AG09319 (cell line): ENCODE data around the gene BAMBI.

Source experiments
- DNase-seq: peaks from one replicate; pipeline ENCODE4 v3.0.0-alpha.2; 2010; ENCODE audit warnings: low read depth; ENCODE audit errors: extremely low read depth
- TF ChIP-seq, protein P1 (sequence below): IDR thresholded peaks from 2 replicates; pipeline ENCODE4 v1.5.1; 2011; ENCODE audit warnings: low read depth, mild to moderate bottlenecking, inconsistent platforms, low read length, moderate library complexity

The BAMBI gene

GRCh38 chr10:28691187-28691694, 13.9 kb downstream of the BAMBI start:
- DNase-seq, result no peak
- TF ChIP-seq, protein P1, sequence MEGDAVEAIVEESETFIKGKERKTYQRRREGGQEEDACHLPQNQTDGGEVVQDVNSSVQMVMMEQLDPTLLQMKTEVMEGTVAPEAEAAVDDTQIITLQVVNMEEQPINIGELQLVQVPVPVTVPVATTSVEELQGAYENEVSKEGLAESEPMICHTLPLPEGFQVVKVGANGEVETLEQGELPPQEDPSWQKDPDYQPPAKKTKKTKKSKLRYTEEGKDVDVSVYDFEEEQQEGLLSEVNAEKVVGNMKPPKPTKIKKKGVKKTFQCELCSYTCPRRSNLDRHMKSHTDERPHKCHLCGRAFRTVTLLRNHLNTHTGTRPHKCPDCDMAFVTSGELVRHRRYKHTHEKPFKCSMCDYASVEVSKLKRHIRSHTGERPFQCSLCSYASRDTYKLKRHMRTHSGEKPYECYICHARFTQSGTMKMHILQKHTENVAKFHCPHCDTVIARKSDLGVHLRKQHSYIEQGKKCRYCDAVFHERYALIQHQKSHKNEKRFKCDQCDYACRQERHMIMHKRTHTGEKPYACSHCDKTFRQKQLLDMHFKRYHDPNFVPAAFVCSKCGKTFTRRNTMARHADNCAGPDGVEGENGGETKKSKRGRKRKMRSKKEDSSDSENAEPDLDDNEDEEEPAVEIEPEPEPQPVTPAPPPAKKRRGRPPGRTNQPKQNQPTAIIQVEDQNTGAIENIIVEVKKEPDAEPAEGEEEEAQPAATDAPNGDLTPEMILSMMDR, result no peak

- TF ChIP-seq, protein P1, result no peak
Measured at GRCh38 chr10:28692050-28692449, 14.7 kb downstream of the BAMBI start.

GRCh38 chr10:28694530-28694929, 17.2 kb downstream of the BAMBI start:
- no peak for DNase-seq
- TF ChIP-seq, protein P1, result no peak

More at GRCh38 chr10:28692050-28692449, 14.7 kb downstream of the BAMBI start:
- DNase-seq, result no peak

DNA sequence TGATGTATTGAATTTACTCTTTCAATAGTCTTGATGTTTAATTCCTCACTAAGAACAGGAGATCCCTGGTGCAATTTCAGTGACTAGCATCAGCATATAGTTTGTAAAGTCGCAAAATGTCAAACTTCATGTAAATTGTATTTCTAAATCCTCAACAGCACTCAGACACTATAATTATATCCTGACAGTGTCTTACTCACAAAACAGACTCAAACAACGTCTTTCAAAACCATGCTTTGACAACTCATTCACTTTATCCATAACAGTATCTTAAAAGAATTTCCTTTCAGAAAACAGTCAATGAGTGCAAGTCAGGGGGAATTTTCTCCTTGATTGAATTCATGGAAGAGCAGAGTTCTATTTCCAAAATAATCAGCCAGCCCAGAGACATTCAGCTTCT, 20.8 kb downstream of the BAMBI start:
- TF ChIP-seq, protein P1, result no peak
- DNase-seq, result no peak

GRCh38 chr10:28704464-28705161, 27.3 kb downstream of the BAMBI start:
- TF ChIP-seq, protein P1, result no peak
- no peak for DNase-seq

DNA sequence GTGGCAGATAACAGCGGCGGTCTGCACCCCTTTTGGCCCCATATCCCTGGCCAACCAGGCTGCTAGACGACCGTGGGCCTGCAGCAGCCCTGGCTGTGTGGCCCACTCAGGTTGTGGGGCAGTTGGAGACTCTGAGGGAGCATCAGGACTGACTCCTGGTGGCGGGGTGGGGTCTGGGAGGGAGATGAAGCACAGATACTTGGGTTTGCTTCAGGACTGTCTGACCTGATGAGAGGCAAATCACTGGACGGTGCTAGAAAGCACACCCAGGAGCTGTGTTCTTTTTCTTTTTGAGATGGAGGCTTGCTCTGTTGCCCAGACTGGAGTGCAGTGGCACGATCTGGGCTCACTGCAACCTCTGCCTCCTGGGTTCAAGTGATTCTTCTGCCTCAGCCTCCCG, 28.2 kb downstream of the BAMBI start:
- TF ChIP-seq, protein P1, result no peak
- no peak for DNase-seq

DNA sequence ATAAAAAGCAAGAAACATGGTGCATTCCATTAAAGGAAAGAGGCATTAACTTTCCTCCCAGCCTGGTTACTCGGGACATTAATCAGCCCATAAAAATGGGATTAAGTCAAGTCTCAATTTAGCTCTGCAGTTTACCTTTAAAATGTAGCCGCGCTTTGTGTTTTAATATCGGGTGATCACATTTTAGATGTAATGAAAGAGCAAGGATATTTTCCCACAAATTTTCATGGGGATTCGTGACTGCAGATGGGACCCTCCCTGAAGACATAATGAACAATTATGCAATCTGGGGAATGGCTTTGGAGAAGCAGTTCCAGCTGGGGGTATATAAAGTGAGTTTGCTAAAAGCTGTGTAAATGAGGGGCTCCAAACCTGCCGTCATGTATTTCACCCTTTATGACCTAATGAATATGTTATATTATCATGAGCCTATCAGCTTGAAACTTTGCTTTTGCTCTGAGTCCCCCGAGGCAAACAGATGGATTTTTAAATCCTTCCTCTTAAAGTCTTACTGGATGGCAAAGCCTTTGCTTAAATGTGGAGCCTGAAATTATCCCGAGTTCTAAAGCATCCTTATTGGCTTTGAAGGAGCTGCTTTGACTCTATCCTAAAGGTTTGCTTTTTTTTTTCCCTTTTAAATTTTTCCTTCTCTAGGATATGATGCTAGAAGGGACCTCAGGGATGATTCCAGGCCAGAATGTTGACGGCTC, 31.8 kb downstream of the BAMBI start:
- TF ChIP-seq, protein P1, result no peak
- no peak for DNase-seq
